ENCODE measurements around the gene PIK3CA.

PIK3CA gene

DNA sequence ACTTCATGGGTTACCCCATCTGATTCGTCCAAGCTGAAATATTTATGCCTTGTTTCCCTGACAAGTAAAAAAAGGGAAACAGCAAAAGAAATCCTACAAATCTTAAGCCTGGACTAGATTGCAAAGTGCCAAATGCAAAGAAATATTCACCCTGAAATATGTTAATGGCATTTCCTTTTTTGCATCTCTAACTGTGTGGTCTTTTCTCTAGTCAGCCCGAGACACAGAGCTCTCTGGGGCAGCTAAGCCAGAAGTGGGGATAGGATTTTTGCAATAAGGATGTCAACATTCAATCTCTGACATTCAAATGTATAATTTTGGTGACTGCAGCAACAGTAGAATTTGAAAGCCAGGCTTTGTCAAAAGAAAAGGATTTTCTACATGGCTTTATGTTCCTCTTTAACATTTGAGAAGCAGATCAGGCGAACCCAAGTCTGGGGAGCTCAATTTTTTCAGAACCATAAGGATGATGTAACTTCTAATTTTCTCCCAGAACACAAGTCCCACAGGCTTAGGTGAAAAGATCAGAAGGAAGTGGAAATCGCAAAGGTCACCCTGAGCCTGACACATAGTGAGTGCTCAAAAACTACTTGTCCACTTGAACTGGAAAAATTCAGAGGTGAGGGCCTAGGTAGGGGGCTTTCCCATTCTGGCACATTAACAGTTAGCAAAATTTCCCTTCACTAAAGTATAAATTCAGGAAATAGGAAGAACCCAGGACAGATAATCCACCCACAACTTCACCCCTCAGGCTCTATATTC lies 131.0 kb downstream of the PIK3CA start:
- DNase-seq (ENCODE audit: extremely low spot score): no peak
- TF ChIP-seq, protein P1, sequence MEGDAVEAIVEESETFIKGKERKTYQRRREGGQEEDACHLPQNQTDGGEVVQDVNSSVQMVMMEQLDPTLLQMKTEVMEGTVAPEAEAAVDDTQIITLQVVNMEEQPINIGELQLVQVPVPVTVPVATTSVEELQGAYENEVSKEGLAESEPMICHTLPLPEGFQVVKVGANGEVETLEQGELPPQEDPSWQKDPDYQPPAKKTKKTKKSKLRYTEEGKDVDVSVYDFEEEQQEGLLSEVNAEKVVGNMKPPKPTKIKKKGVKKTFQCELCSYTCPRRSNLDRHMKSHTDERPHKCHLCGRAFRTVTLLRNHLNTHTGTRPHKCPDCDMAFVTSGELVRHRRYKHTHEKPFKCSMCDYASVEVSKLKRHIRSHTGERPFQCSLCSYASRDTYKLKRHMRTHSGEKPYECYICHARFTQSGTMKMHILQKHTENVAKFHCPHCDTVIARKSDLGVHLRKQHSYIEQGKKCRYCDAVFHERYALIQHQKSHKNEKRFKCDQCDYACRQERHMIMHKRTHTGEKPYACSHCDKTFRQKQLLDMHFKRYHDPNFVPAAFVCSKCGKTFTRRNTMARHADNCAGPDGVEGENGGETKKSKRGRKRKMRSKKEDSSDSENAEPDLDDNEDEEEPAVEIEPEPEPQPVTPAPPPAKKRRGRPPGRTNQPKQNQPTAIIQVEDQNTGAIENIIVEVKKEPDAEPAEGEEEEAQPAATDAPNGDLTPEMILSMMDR (IDR thresholded peaks at IDR 0.05; ENCODE audit: control extremely low read depth, extremely low read depth, low read depth, missing control alignments): no peak
- CTCF ChIA-PET: no interaction called here
- POLR2A ChIA-PET: no interaction called here

DNA sequence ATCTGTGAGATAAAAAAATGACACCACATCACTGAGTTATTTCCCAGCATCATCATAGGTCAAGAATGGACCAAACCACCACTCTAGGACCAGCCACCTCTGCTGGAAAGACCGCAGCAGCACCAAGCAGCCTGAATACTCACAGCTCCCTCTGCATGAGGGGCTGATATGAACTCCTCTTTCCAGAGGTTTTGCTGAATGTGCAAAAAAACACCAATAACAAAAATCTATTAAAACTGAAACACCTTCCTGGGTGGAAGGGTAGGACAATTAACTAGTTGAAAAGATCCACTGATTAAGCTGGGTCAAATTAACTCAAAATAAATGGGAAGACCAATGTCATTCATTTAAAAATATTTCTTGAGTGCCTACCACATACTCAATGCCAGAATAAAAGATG lies 131.7 kb downstream of the PIK3CA start:
- no peak for DNase-seq (ENCODE audit: extremely low spot score)
- TF ChIP-seq, protein P1 (IDR thresholded peaks at IDR 0.05; ENCODE audit: control extremely low read depth, extremely low read depth, low read depth, missing control alignments): no peak
- POLR2A ChIA-PET: no interaction called here
- CTCF ChIA-PET: interaction anchor here (0.6 to 1.4 kb wide), 2 partner anchors 18 to 19 kb away, joined by 3 to 5 read pairs; no protein-coding TSS in a partner anchor

DNA sequence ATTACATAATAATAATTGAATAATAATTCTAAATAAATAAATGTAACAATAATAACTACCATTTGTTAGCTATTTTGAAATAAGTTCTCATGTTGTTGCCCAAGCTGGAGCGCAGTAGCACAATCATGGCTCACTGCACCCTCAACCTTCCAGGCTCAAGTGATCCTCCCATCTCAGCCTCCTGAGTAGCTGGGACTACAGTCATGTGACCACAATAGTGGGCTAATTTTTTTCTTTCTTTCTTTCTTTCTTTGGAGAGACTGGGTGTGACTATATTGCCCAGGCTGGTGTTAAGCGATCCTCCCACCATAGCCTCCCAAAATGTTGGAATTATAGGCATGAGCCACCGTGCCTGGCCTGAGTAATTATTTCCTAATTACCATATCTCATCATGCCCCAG lies 133.7 kb downstream of the PIK3CA start:
- TF ChIP-seq, protein P1 (IDR thresholded peaks at IDR 0.05; ENCODE audit: control extremely low read depth, extremely low read depth, low read depth, missing control alignments): no peak
- ChIA-PET CTCF (no interaction called here), POLR2A (no interaction called here)
- no peak for DNase-seq (ENCODE audit: extremely low spot score)

DNA sequence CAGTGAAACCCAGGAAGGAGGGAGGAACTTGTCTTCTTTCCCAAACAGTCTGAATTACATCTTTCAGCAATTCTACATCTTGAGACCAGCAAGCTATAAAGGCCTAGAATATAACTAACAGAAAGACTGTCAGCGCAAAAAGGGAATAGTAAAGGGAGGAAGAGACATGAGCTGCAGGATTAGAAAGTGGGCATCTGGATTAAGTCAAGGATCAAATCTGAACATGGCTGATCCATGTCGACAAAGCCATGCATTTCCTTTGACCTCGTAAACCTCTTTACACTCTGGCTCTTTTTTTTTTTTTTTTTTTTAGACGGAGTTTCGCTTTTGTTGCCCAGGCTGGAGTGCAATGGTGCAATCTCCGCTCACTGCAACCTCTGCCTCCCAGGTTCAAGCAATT lies 138.2 kb downstream of the PIK3CA start:
- ChIA-PET CTCF (interaction anchor here (1.1 to 1.7 kb wide), 3 partner anchors 10 to 30 kb away, joined by 3 to 5 read pairs (median 4); no protein-coding TSS in a partner anchor), POLR2A (no interaction called here)
- TF ChIP-seq, protein P1 (IDR thresholded peaks at IDR 0.05; ENCODE audit: control extremely low read depth, extremely low read depth, low read depth, missing control alignments): no peak
- DNase-seq (ENCODE audit: extremely low spot score): no peak

DNA sequence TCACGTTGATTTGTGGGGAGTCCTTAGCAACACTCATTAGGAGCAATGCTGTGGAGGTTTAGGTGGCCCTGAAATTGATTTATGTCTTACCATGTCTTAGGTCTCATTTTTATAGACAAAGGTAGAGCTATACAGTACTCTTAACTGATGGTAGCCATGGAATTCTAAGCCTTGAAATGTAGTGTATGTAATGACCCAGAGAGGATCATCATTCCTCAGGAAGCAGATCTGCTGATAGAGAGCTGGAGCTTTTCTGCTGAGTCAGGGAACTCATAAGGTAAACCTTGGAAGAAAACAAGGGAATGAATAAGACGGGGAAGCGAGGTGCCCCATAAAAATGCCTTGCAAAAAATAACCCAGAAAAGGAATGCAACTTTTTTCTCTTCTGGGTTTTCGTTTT lies 140.7 kb downstream of the PIK3CA start:
- CTCF ChIA-PET: interaction anchor here (1.3 kb wide), 1 partner anchor 17 kb away, joined by 5 read pairs; no protein-coding TSS in a partner anchor
- TF ChIP-seq, protein P1 (IDR thresholded peaks at IDR 0.05; ENCODE audit: control extremely low read depth, extremely low read depth, low read depth, missing control alignments): no peak
- no peak for DNase-seq (ENCODE audit: extremely low spot score)
- POLR2A ChIA-PET: no interaction called here

DNA sequence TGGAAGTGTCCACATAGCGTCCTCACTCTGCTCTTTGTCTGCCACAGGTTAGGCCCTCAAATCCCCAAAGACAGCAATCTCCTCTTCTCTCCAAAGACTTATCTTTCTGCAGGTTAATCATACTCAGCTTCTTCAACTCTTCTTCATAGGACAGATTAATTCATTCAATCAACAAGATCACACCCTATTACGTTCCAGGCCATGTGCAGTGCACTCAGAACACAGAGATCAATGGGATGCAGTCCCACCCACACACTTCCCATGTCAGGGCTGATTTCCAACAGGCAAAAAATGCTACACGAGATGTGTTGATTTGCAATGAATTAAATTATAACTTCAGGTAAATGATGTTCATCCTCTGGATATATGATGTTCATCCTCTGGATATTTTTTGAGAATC lies 141.1 kb downstream of the PIK3CA start:
- POLR2A ChIA-PET: no interaction called here
- CTCF ChIA-PET: interaction anchor here (1.3 kb wide), 1 partner anchor 17 kb away, joined by 5 read pairs; no protein-coding TSS in a partner anchor
- TF ChIP-seq, protein P1 (IDR thresholded peaks at IDR 0.05; ENCODE audit: control extremely low read depth, extremely low read depth, low read depth, missing control alignments): no peak
- DNase-seq (ENCODE audit: extremely low spot score): no peak

Data from GM10248 (cell line).